SU-DHL-6 (cell line): ENCODE measurements around the gene RAPGEF5.

Experiments
- H2AFZ ChIP-seq: fragments of 200-600 bp; sonication (generic); 2 replicates; pipeline ENCODE4 v1.6.1; 2014; ENCODE audit warnings: low read depth, mild to moderate bottlenecking, moderate library complexity, mixed read lengths, antibody characterized with exemption, low read length; ENCODE audit not compliant: severe bottlenecking
- H3F3A ChIP-seq: fragments of 200-600 bp; shearing (Covaris generic); 2 replicates; pipeline ENCODE4 v1.6.0; 2016; ENCODE audit warnings: antibody characterized with exemption, mild to moderate bottlenecking; ENCODE audit not compliant: insufficient read depth
- H3K27ac ChIP-seq: fragments of 200-600 bp; sonication (generic); 2 replicates; pipeline ENCODE4 v1.5.1; 2016; ENCODE audit warnings: low read depth, mild to moderate bottlenecking, low read length, moderate library complexity, mixed read lengths
- H3K27me3 ChIP-seq: fragments of 200-600 bp; sonication (generic), shearing (Covaris generic); 2 replicates; pipeline ENCODE4 v1.6.0; 2014; ENCODE audit warnings: mild to moderate bottlenecking, low read length
- H3K36me3 ChIP-seq: fragments of 200-600 bp; sonication (generic); 2 replicates; pipeline ENCODE4 v1.6.1; 2014; ENCODE audit warnings: mild to moderate bottlenecking, low read length, mixed read lengths
- H3K4me2 ChIP-seq: fragments of 300-600, 200-600 bp; shearing (Covaris generic), sonication (generic); 2 replicates; pipeline ENCODE4 v1.6.0; 2014; ENCODE audit warnings: low read length, low read depth, mild to moderate bottlenecking; ENCODE audit not compliant: poor library complexity, severe bottlenecking
- H3K4me3 ChIP-seq: fragments of 200-600 bp; sonication (generic); 2 replicates; pipeline ENCODE4 v1.5.1; 2014; ENCODE audit warnings: antibody characterized with exemption, low read length, mild to moderate bottlenecking, mixed read lengths; ENCODE audit not compliant: insufficient read depth, poor library complexity, severe bottlenecking
- H3K79me2 ChIP-seq: fragments of 200-600 bp; sonication (generic); 2 replicates; pipeline ENCODE4 v1.6.1; 2014; ENCODE audit warnings: mild to moderate bottlenecking, low read length, moderate library complexity; ENCODE audit not compliant: insufficient read depth
- H3K9ac ChIP-seq: fragments of 200-600 bp; sonication (generic); 2 replicates; pipeline ENCODE4 v1.7.0; 2014; ENCODE audit warnings: mild to moderate bottlenecking, low read length
- H3K9me2 ChIP-seq: fragments of 200-600 bp; sonication (generic); replicated peaks from 2 replicates; pipeline ENCODE4 v1.6.1; 2014; ENCODE audit warnings: low read length; ENCODE audit not compliant: insufficient read depth
- H3K9me3 ChIP-seq: fragments of 200-600 bp; sonication (generic); 2 replicates; pipeline ENCODE4 v1.6.1; 2014; ENCODE audit warnings: low read length, mixed read lengths; ENCODE audit not compliant: insufficient read depth
- H4K20me1 ChIP-seq: fragments of 200-600 bp; sonication (generic); 2 replicates; pipeline ENCODE4 v1.6.1; 2014; ENCODE audit warnings: low read depth, mild to moderate bottlenecking, antibody characterized with exemption, low read length, moderate library complexity, mixed read lengths
- EZH2phosphoT487 ChIP-seq: fragments of 200-600 bp; sonication (generic), shearing (Covaris generic); conservative IDR thresholded peaks from 2 replicates; pipeline ENCODE4 v1.6.1; 2018; ENCODE audit warnings: mild to moderate bottlenecking, antibody characterized with exemption, low read length, moderate library complexity, mixed read lengths
- TF ChIP-seq, protein P1 (sequence below): fragments of 200-600 bp; sonication (generic); IDR thresholded peaks from one replicate; pipeline ENCODE4 v1.5.1; 2017; ENCODE audit warnings: antibody characterized with exemption, mild to moderate bottlenecking, low read length, moderate library complexity; ENCODE audit not compliant: insufficient read depth, poor library complexity, severe bottlenecking

The RAPGEF5 gene

DNA sequence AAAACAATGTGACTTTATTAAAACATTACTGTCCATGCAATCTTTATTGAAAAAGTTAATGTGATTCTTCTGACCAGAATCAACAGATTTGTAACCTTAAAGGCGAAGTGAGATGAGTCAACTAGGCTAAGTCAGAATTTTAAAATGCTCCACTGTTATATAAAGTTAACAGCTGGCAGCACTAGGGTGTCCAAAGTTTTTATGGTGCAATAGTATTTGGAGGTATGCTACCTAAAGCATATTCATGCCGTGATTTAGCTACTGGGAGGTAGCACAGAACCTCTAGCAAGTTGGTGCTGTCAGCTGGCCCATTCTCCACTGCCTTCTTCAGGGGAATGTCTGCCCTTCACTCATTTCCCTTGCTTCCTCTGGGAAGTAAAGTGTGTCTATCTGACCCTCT, 126.7 kb downstream of the RAPGEF5 start:
- H3K9me2 ChIP-seq = no peaks in the 10 kb centered on the region
- no peak overlapping the region for H2AFZ ChIP-seq
- H4K20me1 ChIP-seq = no peaks in the 10 kb centered on the region
- H3F3A ChIP-seq = no peaks in the 10 kb centered on the region
- no peak overlapping the region for H3K4me2 ChIP-seq
- no peak overlapping the region for H3K4me3 ChIP-seq
- H3K27ac ChIP-seq = no peak overlapping the region
- H3K36me3 ChIP-seq = no peaks in the 10 kb centered on the region
- no peaks in the 10 kb centered on the region for H3K79me2 ChIP-seq
- H3K9ac ChIP-seq = no peak overlapping the region
- TF ChIP-seq EZH2phosphoT487 = no peak
- TF ChIP-seq, protein P1, sequence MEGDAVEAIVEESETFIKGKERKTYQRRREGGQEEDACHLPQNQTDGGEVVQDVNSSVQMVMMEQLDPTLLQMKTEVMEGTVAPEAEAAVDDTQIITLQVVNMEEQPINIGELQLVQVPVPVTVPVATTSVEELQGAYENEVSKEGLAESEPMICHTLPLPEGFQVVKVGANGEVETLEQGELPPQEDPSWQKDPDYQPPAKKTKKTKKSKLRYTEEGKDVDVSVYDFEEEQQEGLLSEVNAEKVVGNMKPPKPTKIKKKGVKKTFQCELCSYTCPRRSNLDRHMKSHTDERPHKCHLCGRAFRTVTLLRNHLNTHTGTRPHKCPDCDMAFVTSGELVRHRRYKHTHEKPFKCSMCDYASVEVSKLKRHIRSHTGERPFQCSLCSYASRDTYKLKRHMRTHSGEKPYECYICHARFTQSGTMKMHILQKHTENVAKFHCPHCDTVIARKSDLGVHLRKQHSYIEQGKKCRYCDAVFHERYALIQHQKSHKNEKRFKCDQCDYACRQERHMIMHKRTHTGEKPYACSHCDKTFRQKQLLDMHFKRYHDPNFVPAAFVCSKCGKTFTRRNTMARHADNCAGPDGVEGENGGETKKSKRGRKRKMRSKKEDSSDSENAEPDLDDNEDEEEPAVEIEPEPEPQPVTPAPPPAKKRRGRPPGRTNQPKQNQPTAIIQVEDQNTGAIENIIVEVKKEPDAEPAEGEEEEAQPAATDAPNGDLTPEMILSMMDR = no peak
- H3K27me3 ChIP-seq = no peaks in the 10 kb centered on the region
- H3K9me3 ChIP-seq = no peaks in the 10 kb centered on the region

DNA sequence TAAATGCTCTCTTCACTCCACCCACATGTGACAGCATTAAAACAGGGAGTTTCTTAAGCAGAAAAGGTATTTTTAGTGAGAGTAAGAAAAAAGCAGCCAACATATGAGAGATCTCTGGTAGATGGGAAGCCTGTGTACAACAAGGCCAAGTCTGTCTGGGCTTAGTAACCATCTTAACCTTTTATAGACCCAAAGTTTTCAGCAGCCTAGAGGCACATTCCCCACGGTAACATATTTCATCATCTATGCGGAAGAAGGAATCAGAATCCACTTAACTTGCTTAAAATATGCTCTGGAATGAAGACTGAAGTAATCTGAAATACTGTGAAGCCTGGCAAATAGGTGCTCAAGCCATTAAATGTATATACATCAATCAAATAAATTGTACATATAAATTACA, 127.8 kb downstream of the RAPGEF5 start:
- no peak overlapping the region for H3K4me3 ChIP-seq
- no peaks in the 10 kb centered on the region for H3K9me3 ChIP-seq
- no peaks in the 10 kb centered on the region for H4K20me1 ChIP-seq
- H3K36me3 ChIP-seq = no peaks in the 10 kb centered on the region
- H3K4me2 ChIP-seq = no peak overlapping the region
- H3F3A ChIP-seq = no peaks in the 10 kb centered on the region
- TF ChIP-seq, protein P1 = no peak
- no peak for TF ChIP-seq EZH2phosphoT487
- no peaks in the 10 kb centered on the region for H3K79me2 ChIP-seq
- H3K9me2 ChIP-seq = no peaks in the 10 kb centered on the region
- H3K9ac ChIP-seq = no peak overlapping the region
- no peak overlapping the region for H3K27ac ChIP-seq
- no peak overlapping the region for H2AFZ ChIP-seq
- no peaks in the 10 kb centered on the region for H3K27me3 ChIP-seq

DNA sequence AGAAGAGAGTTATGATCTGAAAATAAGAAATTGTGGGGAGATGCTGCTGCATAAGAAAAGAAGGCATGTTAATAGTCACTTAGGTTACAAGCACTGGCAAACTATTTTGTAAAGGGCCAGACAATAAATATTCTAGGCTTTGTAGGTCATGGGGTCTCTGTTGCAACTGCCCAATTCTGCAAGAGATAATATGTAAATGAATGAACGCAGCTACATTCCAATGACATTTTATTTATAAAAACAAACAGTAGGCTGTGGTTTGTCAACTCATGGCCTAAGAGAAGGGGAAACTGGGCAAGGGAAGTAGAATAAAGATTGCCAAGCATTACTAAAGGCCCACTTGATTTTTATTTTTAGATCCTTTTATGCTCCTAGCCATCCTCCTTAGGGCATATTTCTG, 133.1 kb downstream of the RAPGEF5 start:
- Histone ChIP-seq H3K4me3 (no peak overlapping the region), H3K36me3 (no peaks in the 10 kb centered on the region), H3K27me3 (no peaks in the 10 kb centered on the region), H3K27ac (no peak overlapping the region), H4K20me1 (no peaks in the 10 kb centered on the region), H3K9me2 (no peaks in the 10 kb centered on the region), H3K79me2 (no peaks in the 10 kb centered on the region), H2AFZ (no peak overlapping the region), H3K9ac (no peak overlapping the region), H3K4me2 (no peak overlapping the region), H3F3A (no peaks in the 10 kb centered on the region), H3K9me3 (no peaks in the 10 kb centered on the region)
- TF ChIP-seq, protein P1 = no peak
- no peak for TF ChIP-seq EZH2phosphoT487
